ENCODE results near the gene MAP2K6.

DNA sequence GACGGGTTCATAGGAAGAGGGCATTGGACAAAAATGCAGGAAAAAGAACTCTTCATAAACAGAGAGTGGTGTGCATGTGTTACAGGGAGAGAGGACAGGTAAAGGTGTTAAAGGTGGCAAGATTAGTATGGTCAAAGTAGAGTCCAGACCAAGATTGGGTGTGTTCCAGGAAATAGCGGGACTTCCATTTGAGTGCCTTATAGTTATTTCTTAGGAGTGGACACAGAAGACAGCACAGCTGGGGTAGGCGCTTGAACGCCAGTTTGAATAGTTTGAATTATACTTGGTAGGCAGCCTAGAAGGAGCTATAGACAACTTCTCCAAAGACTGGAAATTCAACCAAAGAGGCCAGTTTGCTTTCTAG, 63.4 kb downstream of the MAP2K6 start:
- TF ChIP-seq, protein P1, sequence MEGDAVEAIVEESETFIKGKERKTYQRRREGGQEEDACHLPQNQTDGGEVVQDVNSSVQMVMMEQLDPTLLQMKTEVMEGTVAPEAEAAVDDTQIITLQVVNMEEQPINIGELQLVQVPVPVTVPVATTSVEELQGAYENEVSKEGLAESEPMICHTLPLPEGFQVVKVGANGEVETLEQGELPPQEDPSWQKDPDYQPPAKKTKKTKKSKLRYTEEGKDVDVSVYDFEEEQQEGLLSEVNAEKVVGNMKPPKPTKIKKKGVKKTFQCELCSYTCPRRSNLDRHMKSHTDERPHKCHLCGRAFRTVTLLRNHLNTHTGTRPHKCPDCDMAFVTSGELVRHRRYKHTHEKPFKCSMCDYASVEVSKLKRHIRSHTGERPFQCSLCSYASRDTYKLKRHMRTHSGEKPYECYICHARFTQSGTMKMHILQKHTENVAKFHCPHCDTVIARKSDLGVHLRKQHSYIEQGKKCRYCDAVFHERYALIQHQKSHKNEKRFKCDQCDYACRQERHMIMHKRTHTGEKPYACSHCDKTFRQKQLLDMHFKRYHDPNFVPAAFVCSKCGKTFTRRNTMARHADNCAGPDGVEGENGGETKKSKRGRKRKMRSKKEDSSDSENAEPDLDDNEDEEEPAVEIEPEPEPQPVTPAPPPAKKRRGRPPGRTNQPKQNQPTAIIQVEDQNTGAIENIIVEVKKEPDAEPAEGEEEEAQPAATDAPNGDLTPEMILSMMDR (IDR thresholded peaks at IDR 0.05 in 2 of 3, conservative IDR thresholded peaks at IDR 0.05 in 1 of 3; ENCODE audit: control insufficient read depth in 2 of 3, extremely low read depth in 1 of 3, insufficient read depth in 1 of 3, low read depth in 3 of 3, low read length in 3 of 3): no peak
- TF ChIP-seq LARP7 (IDR thresholded peaks at IDR 0.05) (no peak), RBBP5 (conservative IDR thresholded peaks at IDR 0.05) (no peak), POLR2A (IDR thresholded peaks at IDR 0.05; ENCODE audit: low read depth, low read length) (no peak), SMAD5 (IDR thresholded peaks at IDR 0.05; ENCODE audit: low read depth) (no peak), NR2C1 (IDR thresholded peaks at IDR 0.05) (no peak), EZH2 (IDR thresholded peaks at IDR 0.05; ENCODE audit: borderline replicate concordance, control insufficient read depth, low read depth, low read length) (no peak), RELA (IDR thresholded peaks at IDR 0.05; ENCODE audit: borderline replicate concordance, partially characterized antibody) (no peak), POLR2AphosphoS5 (IDR thresholded peaks at IDR 0.05; ENCODE audit: low read length) (no peak), ESRRA (IDR thresholded peaks at IDR 0.05; ENCODE audit: low read length) (no peak), POLR2AphosphoS2 (IDR thresholded peaks at IDR 0.05; ENCODE audit: low read depth, low read length) (no peak)
- TF ChIP-seq, protein P2, sequence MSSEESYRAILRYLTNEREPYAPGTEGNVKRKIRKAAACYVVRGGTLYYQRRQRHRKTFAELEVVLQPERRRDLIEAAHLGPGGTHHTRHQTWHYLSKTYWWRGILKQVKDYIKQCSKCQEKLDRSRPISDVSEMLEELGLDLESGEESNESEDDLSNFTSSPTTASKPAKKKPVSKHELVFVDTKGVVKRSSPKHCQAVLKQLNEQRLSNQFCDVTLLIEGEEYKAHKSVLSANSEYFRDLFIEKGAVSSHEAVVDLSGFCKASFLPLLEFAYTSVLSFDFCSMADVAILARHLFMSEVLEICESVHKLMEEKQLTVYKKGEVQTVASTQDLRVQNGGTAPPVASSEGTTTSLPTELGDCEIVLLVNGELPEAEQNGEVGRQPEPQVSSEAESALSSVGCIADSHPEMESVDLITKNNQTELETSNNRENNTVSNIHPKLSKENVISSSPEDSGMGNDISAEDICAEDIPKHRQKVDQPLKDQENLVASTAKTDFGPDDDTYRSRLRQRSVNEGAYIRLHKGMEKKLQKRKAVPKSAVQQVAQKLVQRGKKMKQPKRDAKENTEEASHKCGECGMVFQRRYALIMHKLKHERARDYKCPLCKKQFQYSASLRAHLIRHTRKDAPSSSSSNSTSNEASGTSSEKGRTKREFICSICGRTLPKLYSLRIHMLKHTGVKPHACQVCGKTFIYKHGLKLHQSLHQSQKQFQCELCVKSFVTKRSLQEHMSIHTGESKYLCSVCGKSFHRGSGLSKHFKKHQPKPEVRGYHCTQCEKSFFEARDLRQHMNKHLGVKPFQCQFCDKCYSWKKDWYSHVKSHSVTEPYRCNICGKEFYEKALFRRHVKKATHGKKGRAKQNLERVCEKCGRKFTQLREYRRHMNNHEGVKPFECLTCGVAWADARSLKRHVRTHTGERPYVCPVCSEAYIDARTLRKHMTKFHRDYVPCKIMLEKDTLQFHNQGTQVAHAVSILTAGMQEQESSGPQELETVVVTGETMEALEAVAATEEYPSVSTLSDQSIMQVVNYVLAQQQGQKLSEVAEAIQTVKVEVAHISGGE (CRISPR knock-in tag; IDR thresholded peaks at IDR 0.05): no peak
- TF ChIP-seq, protein P3, sequence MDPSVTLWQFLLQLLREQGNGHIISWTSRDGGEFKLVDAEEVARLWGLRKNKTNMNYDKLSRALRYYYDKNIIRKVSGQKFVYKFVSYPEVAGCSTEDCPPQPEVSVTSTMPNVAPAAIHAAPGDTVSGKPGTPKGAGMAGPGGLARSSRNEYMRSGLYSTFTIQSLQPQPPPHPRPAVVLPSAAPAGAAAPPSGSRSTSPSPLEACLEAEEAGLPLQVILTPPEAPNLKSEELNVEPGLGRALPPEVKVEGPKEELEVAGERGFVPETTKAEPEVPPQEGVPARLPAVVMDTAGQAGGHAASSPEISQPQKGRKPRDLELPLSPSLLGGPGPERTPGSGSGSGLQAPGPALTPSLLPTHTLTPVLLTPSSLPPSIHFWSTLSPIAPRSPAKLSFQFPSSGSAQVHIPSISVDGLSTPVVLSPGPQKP (IDR thresholded peaks at IDR 0.05; ENCODE audit: low read depth, low read length): no peak
- TF ChIP-seq, protein P4, sequence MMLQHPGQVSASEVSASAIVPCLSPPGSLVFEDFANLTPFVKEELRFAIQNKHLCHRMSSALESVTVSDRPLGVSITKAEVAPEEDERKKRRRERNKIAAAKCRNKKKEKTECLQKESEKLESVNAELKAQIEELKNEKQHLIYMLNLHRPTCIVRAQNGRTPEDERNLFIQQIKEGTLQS (IDR thresholded peaks at IDR 0.05; ENCODE audit: borderline replicate concordance, extremely low read depth, low read depth, low read length): no peak
